A673 (cell line): ENCODE data around the gene KRT4.

Source experiments
- EZH2 ChIP-seq: fragments of 200-600 bp; sonication (generic); IDR thresholded peaks from 2 replicates; pipeline ENCODE4 v1.6.1; 2017; ENCODE audit warnings: borderline replicate concordance, low read depth, mild to moderate bottlenecking, mixed read lengths, antibody characterized with exemption, low read length; ENCODE audit not compliant: poor library complexity, severe bottlenecking
- TF ChIP-seq, protein P1 (sequence below): fragments of 300-800, 200-600 bp; sonication (generic); conservative IDR thresholded peaks from 2 replicates; pipeline ENCODE4 v1.5.1; 2017; ENCODE audit warnings: low read depth, mild to moderate bottlenecking, antibody characterized with exemption, low read length, moderate library complexity, mixed read lengths

DNA sequence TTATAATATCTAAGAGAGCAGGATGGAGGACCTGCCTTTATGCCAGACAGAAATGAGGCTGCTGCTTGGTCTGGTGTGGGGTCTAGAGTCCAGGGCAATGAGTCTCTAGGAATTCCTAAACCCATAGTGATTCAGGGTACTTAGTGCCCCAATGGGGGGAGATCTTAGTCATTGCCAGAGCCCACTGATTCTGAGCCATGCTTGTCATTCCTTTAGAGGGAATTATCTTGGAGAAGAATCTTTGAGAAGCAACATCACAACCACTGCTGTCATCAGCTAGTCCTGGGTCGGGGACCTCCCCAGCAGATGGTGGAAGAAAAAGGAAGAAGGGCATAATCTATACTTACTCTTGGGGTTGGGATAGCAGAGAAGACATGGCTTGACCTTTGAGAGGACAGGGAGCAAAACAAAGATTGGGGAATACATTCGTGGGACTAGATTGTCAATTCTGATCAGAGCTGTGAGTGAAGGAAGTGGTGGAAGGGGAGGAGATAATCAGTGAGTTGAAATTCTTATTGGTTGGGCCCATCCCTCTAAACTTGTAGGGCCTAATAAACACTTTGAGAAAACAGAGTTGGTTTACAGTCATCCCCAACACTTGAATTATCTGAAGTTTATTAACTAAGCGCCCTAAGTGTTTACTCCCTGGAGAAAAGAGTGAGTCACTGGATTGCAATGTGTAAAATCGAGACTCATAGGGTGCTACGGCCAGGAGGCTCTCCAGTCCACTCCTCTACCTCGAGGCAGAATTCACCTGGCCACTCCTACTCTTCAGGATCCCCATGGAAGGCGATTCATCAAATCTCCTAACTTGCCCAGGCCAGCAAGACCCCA lies 15.0 kb downstream of the KRT4 start:
- TF ChIP-seq, protein P1, sequence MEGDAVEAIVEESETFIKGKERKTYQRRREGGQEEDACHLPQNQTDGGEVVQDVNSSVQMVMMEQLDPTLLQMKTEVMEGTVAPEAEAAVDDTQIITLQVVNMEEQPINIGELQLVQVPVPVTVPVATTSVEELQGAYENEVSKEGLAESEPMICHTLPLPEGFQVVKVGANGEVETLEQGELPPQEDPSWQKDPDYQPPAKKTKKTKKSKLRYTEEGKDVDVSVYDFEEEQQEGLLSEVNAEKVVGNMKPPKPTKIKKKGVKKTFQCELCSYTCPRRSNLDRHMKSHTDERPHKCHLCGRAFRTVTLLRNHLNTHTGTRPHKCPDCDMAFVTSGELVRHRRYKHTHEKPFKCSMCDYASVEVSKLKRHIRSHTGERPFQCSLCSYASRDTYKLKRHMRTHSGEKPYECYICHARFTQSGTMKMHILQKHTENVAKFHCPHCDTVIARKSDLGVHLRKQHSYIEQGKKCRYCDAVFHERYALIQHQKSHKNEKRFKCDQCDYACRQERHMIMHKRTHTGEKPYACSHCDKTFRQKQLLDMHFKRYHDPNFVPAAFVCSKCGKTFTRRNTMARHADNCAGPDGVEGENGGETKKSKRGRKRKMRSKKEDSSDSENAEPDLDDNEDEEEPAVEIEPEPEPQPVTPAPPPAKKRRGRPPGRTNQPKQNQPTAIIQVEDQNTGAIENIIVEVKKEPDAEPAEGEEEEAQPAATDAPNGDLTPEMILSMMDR = no peak
- TF ChIP-seq EZH2 = no peak
